SK-N-SH (cell line): ENCODE data around the gene BABAM2.
"Not testable (repeated sequence)": the region's sequence is repeated elsewhere in the genome, so short reads cannot be mapped to it uniquely, and the experiment has no call there.

Experiments used
- CTCF ChIP-seq: fragments of 200-600 bp; sonication (generic); IDR thresholded peaks from 2 replicates; pipeline ENCODE4 v1.6.1; 2017; ENCODE audit warnings: antibody characterized with exemption, mild to moderate bottlenecking, moderate library complexity
- EZH2phosphoT487 ChIP-seq: fragments of 200-600 bp; sonication (generic); IDR thresholded peaks from 2 replicates; pipeline ENCODE4 v1.6.1; 2017; ENCODE audit warnings: low read depth, mixed run types, mild to moderate bottlenecking, antibody characterized with exemption, moderate library complexity, borderline replicate concordance
- MAX ChIP-seq: IDR thresholded peaks from 2 replicates; pipeline ENCODE4 v1.4.0; 2012; ENCODE audit warnings: low read depth
- NRF1 ChIP-seq: IDR thresholded peaks from 2 replicates; pipeline ENCODE4 v1.6.1; 2012; ENCODE audit warnings: low read depth, mild to moderate bottlenecking, low read length
- RFX5 ChIP-seq: IDR thresholded peaks from 2 replicates; pipeline ENCODE4 v1.6.1; 2012; ENCODE audit warnings: mild to moderate bottlenecking, improper control_type of control experiment, low read length
- TAF1 ChIP-seq: IDR thresholded peaks from 2 replicates; pipeline ENCODE4 v1.6.1; 2012; ENCODE audit warnings: low read depth, mild to moderate bottlenecking, low read length, moderate library complexity, borderline replicate concordance
- TCF12 ChIP-seq: IDR thresholded peaks from 2 replicates; pipeline ENCODE4 v1.4.0; 2012

GRCh38 chr2:28026230-28026629 is 135.7 kb downstream of the BABAM2 start:
- not testable (repeated sequence) for TF ChIP-seq CTCF, TCF12, NRF1, RFX5, EZH2phosphoT487, MAX, TAF1
